Urinary bladder (tissue), 4 donors: ENCODE results near the gene MARCOL. TPM values are rescaled to one million over a fixed set of nuclear protein-coding genes. Genes with fewer than 3 reads are reported as not detected.

ENCODE experiments used
- DNase-seq: peaks from one replicate; pipeline ENCODE4 v3.0.0-alpha.2; 2015; ENCODE audit errors: extremely low spot score
- H3K27ac ChIP-seq: one replicate; pipeline ENCODE4 v1.5.1; 2013; ENCODE audit warnings: low read depth, mild to moderate bottlenecking, moderate library complexity
- H3K36me3 ChIP-seq: one replicate; pipeline ENCODE4 v1.6.1; 2013; ENCODE audit warnings: mild to moderate bottlenecking, moderate library complexity; ENCODE audit not compliant: insufficient read depth
- H3K4me1 ChIP-seq: one replicate; pipeline ENCODE4 v1.6.1; 2013; ENCODE audit warnings: mild to moderate bottlenecking, moderate library complexity; ENCODE audit not compliant: insufficient read depth
- H3K4me3 ChIP-seq: one replicate; pipeline ENCODE4 v1.5.1; 2013; ENCODE audit warnings: low read depth, low read length
- WGBS: extraction: QIAGEN DNeasy Blood & Tissue Kit; methylation state at CpG from one replicate; pipeline ENCODE4 v1.1.7; 2013; 5-methylcytosine and 5-hydroxymethylcytosine counted together
- polyA plus RNA-seq: library from polyadenylated mRNA; stranded (reverse); fragments of 200-250 nt; gene quantifications from one replicate; pipeline ENCODE4 v1.2.3, GENCODE V29; 2013
- total RNA-seq: library from RNA; depleted of rRNA; stranded (reverse); fragments of >200 nt; gene quantifications from one replicate; pipeline ENCODE4 v1.2.3, GENCODE V29; 2014
- donor health status: healthy with polysubstance abuse.
- donor health status: healthy.

The MARCOL gene, protein sequence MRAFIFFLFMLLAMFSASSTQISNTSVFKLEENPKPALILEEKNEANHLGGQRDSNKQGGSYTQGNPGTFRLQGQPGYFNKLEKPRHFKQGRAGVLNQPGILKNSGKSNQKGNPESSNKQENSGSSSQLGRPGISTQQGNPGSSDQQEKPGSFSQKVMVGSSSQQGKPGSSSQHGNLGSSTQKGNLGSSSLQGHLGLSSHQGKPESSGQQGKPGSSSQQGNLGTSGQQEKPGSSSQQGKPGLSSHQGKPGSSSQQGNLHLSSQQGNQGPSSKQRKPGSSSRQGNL
- total RNA-seq = not detected
- polyA plus RNA-seq = not detected

DNA sequence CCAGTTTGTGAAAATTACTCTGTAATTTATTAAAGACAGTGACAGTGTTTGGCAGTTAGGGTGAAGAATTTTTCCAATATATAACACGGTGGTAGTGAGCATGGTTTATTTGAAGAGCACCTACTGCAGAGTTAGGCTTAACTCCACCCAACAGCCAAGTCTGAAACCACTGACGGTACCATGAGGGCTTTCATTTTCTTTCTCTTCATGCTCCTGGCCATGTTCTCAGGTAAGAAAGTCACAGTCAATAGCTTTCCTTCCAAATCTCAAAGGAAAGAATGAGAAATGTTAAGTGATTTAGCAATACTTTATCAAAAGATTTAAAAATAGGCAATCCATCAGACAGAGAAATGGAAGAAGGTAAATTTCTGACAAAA is at the start of gene MARCOL:
MARCOL (plus strand) TSS at position 108 of the 377 bp plus-strand sequence; CDS start at position 181, 73 bp downstream.
- Histone ChIP-seq H3K27ac (no peak within 1 kb of the TSS), H3K36me3 (no peaks in the 10 kb centered on the region), H3K4me1 (no peaks in the 10 kb centered on the region), H3K4me3 (no peak within 1 kb of the TSS)
- 24% methylated on average over 2 of the region's 2 CpGs for WGBS
- no peak for DNase-seq

DNA sequence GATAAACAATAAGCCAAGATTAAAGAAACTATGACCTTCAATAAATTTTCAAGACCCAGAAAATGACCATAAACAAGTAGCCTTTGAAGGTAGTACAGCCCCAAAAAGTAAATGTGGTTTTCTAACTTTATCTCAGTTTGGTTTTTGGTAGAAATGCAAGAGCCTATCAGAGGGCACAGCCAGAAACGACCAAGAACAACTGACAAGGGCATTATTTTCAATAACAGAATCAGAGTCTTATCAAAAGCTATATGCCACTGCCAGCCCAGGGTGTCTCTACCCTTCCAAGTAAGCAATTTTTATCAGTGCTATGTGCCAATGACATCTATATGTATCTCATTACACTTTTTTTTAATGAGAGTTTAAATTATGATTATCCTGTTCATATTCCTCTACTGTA is 47.3 kb upstream of the MARCOL start:
- no peaks in the 10 kb centered on the region for H3K4me1 ChIP-seq
- no peaks in the 10 kb centered on the region for H3K36me3 ChIP-seq
- WGBS = 19% methylated on average over 1 of the region's 1 CpG

DNA sequence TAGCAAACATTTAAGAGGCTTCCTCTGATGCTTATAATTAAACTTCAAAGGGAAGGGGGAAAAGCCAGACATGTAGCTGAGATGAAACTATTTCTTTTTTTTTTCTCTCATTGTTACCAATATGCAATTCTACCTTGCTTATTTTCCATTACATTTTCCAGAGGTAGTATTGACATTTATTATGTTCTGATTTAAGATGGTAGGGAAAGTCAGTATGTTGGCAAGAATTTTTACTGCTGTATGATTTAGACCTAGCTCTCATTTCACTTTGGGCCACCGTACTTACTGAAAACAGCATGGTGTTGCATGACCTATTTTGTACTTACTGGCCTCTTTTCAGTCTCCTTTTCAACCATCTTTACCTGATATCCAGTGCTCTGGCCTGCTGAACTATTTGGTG is 45.1 kb upstream of the MARCOL start:
- H3K27ac ChIP-seq = no peak overlapping the region
- H3K4me1 ChIP-seq = no peaks in the 10 kb centered on the region
- H3K36me3 ChIP-seq = no peaks in the 10 kb centered on the region
- no peak overlapping the region for H3K4me3 ChIP-seq
- no peak for DNase-seq
- 37% methylated on average over 1 of the region's 1 CpG for WGBS

More for the DNA sequence above, 47.3 kb upstream of the MARCOL start:
- DNase-seq = no peak
- no peak overlapping the region for H3K27ac ChIP-seq
- no peak overlapping the region for H3K4me3 ChIP-seq

DNA sequence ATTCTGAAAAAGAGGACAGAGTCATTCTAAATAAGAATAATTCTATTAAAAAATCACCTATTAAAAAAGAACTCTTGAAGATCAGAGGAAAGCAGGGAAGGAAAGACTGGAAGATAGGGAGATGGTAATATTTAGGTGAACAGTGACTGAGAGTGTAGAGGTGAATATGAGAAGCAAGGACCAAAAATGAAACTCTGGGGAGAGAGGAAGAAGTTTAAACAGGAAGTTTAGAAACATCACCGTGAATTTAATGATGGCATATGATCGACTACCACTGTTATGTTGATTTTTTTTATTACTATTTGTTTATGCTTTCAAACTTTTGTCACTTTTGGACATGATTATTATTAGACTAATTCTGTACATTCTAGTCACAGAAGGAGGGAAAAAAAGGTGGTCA is 37.2 kb upstream of the MARCOL start:
- WGBS = 67% methylated on average over 2 of the region's 2 CpGs
- Histone ChIP-seq H3K36me3 (no peaks in the 10 kb centered on the region), H3K4me3 (no peak overlapping the region), H3K4me1 (no peaks in the 10 kb centered on the region), H3K27ac (no peak overlapping the region)
- no peak for DNase-seq

DNA sequence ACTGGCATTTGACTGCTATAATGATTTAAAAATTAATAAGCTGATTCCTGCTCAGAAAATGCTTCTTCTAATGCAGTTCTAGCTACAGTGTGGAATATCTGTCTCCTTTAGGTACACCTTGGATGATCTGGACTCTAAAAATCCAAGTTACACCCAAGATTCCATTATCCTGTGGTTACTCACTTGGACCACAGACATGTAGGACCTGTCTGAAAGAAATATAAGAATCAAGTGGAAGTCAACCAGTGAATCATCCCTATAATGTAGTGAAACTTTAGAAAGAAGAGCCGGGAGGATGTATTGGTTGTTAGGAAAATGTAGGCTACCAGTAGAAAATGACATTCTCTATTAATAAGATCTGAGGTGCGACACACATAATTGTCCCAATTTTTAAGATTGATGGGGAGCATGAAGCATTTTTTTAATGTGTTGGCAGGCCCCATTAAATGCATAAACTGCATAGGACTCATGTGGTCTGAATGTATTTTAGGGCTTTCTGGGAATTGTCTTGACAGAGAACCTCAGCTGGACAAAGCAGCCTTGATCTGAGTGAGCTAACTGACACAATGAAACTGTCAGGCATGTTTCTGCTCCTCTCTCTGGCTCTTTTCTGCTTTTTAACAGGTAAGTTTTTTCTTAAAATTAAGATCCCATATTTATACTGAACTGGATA is 35.7 kb upstream of the MARCOL start, which contains the start of gene SPINK6:
SPINK6 (plus strand) TSS at position 512 of the 673 bp plus-strand sequence; CDS start at position 567, 55 bp downstream.
- Histone ChIP-seq H3K27ac (no peak within 1 kb of the TSS), H3K4me1 (no peaks in the 10 kb centered on the region), H3K36me3 (no peaks in the 10 kb centered on the region), H3K4me3 (no peak within 1 kb of the TSS)
- DNase-seq = no peak
- 92% methylated on average over 2 of the region's 2 CpGs for WGBS

DNA sequence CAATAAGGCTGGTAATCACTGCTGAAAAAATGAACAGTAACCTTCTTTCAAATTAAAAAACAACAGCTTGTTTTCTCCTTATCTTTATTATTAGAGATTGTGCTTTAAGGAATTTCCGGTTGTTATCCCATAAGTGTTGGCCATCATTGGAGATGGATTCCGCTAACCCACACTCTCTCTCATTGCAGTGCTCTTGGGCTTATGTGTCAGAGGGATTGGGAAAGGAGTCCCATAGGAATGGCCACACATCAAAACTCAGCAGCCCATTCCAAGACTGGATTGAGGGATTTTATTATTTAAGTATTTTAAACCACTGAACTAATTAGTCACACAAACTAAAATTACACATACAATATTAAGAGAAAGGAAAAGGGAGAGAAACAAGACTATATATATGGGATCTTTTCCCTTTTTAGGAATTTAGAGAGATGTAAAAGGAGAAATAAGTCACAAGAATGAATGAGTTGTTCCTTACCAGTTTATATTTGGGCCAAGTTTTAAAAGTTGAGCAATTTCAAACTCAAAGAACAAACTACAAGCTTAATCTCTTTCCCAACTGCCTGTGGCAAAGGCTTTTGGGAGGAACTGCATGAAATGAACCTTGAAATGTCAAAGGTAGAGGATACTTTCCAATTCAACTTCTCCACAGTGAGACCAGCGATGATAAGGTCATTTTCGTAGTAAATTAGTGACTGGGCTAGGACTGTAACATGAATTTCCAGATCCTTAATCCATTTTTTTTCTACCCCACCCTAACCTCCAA is 33.1 kb upstream of the MARCOL start:
- Histone ChIP-seq H3K4me1 (no peaks in the 10 kb centered on the region), H3K36me3 (no peaks in the 10 kb centered on the region), H3K27ac (no peak overlapping the region), H3K4me3 (no peak overlapping the region)
- 72% methylated on average over 4 of the region's 4 CpGs for WGBS
- no peak for DNase-seq

DNA sequence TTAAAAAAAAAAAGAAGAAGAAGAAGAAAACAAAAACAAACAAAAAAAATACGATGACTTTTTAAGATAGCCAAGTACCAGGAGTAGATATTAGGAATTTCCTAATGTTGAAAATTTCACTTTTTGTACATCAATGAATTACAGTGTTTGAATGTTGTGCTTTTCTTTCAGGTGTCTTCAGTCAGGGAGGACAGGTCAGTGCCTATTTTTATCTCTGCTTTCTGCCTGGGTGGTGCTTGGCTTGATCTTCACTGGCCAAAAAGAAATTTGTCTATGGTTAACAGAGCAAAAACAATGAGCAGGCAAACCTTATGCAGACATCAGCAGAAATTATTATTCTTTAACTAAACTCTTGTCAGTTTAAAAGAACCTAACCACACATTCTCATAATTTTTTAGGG is 32.5 kb upstream of the MARCOL start:
- Histone ChIP-seq H3K27ac (no peak overlapping the region), H3K4me1 (no peaks in the 10 kb centered on the region), H3K4me3 (no peak overlapping the region), H3K36me3 (no peaks in the 10 kb centered on the region)
- no peak for DNase-seq
- 74% methylated on average over 1 of the region's 1 CpG for WGBS

DNA sequence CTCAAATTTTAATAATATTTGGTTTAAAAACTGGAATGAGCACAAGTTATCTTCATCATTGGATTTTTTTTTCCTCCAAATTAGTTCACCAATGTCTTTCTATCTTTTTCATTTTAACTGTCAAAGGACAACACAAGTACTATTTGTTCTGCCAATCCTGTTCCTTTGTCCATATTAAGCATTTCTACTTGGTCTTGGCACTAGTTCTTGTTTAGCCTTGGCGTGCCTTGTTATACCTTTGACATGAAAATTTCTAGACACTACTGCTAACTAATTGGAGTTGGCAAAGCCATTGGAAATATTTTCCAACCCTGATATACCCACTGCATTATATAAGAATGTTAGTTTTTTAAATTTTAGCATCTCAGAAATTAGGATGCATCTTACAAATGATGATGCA is 31.7 kb upstream of the MARCOL start:
- H3K4me1 ChIP-seq = no peaks in the 10 kb centered on the region
- DNase-seq = no peak
- WGBS = 71% methylated on average over 1 of the region's 1 CpG

DNA sequence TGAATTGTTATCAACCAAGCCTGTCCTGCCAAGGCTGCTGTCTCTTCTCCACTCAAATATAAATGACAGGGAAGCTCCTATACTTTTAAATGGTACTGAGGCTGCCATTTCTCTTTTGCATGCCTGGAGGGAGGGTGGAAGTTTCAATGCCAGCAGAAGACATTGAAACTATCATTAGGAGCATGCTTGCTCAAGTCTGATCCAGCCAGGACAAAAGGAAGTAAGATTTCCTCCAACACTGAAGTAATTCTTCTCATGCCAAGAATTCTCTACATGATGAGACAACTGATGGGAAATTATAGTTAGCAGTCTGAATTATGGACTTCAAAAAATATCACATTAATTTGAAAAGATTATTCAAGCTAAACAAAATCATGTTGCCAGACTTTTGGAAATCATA is 30.1 kb upstream of the MARCOL start:
- no peaks in the 10 kb centered on the region for H3K4me1 ChIP-seq
- no peak overlapping the region for H3K27ac ChIP-seq
- no peak overlapping the region for H3K4me3 ChIP-seq
- no peak for DNase-seq
- no peaks in the 10 kb centered on the region for H3K36me3 ChIP-seq

More for the DNA sequence above, 31.7 kb upstream of the MARCOL start:
- Histone ChIP-seq H3K36me3 (no peaks in the 10 kb centered on the region), H3K4me3 (no peak overlapping the region), H3K27ac (no peak overlapping the region)

DNA sequence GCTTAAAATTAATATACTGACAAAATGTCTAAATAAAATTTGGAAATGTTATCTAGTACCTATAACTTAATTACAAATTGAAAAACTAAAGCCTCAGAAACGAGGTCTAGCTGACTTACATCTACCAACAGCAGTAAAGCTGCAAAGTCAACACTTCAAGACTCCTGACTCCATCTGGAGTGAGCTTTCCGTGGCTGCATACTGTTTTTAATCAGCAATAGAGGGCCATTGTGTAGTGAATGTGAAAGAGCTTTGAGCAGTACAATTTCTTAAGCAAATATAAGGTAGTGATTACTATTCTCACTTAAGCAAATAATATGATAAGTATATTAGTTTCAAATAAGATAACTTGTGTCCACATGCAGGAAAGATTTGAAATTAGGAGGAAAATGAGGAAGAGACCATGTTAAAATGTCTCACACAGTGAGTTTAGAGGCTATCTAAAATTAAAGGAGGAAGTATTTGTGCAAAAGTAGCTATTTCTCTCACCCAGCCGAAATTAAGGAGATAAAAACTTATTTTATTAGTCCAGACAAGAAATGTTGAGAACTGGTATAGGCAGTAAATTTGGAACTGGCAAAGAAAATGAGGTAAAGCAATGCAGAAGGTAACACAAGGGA is 29.1 kb upstream of the MARCOL start:
- H3K27ac ChIP-seq = no peak overlapping the region
- WGBS = 34% methylated on average over 3 of the region's 3 CpGs
- DNase-seq = no peak
- H3K4me3 ChIP-seq = no peak overlapping the region
- H3K36me3 ChIP-seq = no peaks in the 10 kb centered on the region
- no peaks in the 10 kb centered on the region for H3K4me1 ChIP-seq

DNA sequence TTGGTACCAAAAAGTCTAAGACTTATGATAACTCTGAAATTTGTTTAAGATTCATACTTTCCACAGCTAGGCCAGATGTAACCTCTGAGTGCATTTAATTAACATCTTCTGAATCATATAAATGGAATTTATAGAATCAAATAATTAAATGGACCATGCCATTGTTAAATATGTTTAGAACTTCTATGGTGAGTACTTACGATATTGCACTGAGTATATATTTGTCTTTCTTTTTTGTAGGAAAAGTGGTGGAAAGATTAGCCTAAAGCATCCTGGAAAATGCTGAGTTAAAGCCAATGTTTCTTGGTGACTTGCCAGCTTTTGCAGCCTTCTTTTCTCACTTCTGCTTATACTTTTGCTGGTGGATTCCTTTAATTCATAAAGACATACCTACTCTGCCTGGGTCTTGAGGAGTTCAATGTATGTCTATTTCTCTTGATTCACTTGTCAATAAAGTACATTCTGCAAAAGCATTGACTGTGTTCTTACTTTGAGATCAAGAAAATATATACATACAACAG is 23.6 kb upstream of the MARCOL start:
- Histone ChIP-seq H3K27ac (no peak overlapping the region), H3K4me1 (no peaks in the 10 kb centered on the region), H3K4me3 (no peak overlapping the region), H3K36me3 (no peaks in the 10 kb centered on the region)
- 61% methylated on average over 1 of the region's 1 CpG for WGBS
- DNase-seq = no peak

DNA sequence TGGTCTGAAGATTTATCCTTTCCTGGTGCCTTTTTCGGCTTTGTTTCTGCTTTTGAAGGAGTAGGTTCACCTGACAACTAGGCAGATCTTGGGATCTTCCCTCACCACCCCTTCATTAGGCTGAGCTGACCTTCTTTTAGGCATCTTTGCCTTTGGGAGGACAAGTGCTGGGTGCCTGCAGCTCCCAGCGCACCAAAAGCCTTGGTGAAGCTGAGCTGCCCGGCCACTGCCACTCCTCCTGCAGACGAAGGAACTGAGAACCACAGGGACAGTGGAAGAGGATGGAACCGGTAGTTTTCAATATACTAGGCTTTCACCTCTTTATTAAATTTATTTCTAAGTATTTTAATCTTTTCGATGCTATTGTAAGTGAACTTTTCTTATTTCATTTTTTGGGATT is 16.8 kb upstream of the MARCOL start:
- no peak overlapping the region for H3K4me3 ChIP-seq
- no peaks in the 10 kb centered on the region for H3K36me3 ChIP-seq
- no peak overlapping the region for H3K27ac ChIP-seq
- DNase-seq = no peak
- no peaks in the 10 kb centered on the region for H3K4me1 ChIP-seq
- 71% methylated on average over 6 of the region's 6 CpGs for WGBS

DNA sequence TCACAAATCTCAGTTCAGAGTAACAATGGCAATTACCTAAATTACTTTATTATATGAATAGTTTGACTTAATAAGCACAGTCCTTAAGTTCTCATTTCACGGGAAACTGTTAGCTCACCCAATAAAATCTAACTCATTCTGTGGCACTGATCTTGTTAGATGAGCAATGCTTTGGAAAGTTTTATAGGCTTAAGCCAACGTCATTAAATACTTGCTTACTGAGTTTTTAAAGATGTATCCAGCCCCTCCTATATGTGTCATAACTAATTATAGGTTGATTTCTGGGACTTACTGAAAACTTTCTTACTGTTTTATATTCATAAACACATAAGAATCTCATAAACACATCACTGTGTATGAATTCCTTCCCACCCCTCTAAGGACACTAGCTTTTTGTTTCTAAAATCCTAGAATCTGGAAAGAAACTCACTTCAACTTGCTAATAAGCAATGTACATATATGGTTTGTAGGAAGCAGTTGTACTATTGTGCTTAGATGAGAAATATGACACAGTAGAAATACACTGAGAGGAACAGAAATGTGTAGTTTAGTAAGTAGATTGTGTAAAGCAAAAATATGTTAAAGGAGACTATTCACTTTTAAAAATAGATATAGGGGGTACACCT is 14.1 kb upstream of the MARCOL start:
- no peaks in the 10 kb centered on the region for H3K36me3 ChIP-seq
- H3K4me1 ChIP-seq = no peaks in the 10 kb centered on the region
- H3K4me3 ChIP-seq = no peak overlapping the region
- 19% methylated on average over 2 of the region's 2 CpGs for WGBS
- no peak overlapping the region for H3K27ac ChIP-seq
- no peak for DNase-seq
